Choroid plexus epithelial cell (primary cell): ENCODE results near the gene GHRH.

ENCODE experiments used
- DNase-seq: peaks from one replicate; pipeline ENCODE4 v3.0.0-alpha.2; 2010; ENCODE audit warnings: low read depth
- H3K4me3 ChIP-seq: 2 replicates; pipeline ENCODE4 v1.5.1; 2011; ENCODE audit warnings: low read depth, mild to moderate bottlenecking, control low read depth, low read length, moderate library complexity
- TF ChIP-seq, protein P1 (sequence below): conservative IDR thresholded peaks from 2 replicates; pipeline ENCODE4 v1.5.1; 2011; ENCODE audit warnings: low read depth, mild to moderate bottlenecking, control low read depth, inconsistent platforms, low read length, moderate library complexity

The GHRH gene

DNA sequence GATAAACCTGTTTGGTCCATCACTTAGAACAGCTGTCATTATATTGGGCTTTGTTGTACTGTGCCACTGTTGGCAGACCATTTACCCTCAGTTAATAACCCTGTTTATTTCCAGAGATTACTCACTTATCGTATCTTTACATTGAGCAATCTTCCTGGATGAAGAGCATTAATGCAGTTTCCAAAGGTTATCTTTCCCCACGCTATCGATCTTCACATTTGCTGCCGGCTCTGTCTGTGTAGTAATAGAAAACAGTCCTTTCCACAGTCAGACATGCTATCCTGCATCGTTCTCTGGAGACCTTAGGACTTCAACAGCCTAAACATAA lies 27.4 kb downstream of the GHRH start:
- H3K4me3 ChIP-seq, result no peak overlapping the region
- TF ChIP-seq, protein P1, sequence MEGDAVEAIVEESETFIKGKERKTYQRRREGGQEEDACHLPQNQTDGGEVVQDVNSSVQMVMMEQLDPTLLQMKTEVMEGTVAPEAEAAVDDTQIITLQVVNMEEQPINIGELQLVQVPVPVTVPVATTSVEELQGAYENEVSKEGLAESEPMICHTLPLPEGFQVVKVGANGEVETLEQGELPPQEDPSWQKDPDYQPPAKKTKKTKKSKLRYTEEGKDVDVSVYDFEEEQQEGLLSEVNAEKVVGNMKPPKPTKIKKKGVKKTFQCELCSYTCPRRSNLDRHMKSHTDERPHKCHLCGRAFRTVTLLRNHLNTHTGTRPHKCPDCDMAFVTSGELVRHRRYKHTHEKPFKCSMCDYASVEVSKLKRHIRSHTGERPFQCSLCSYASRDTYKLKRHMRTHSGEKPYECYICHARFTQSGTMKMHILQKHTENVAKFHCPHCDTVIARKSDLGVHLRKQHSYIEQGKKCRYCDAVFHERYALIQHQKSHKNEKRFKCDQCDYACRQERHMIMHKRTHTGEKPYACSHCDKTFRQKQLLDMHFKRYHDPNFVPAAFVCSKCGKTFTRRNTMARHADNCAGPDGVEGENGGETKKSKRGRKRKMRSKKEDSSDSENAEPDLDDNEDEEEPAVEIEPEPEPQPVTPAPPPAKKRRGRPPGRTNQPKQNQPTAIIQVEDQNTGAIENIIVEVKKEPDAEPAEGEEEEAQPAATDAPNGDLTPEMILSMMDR, result no peak
- DNase-seq, result no peak

- DNase-seq, result no peak
- TF ChIP-seq, protein P1, result no peak
- no peak overlapping the region for H3K4me3 ChIP-seq
Measured at GRCh38 chr20:37233548-37234253, 27.9 kb downstream of the GHRH start.

DNA sequence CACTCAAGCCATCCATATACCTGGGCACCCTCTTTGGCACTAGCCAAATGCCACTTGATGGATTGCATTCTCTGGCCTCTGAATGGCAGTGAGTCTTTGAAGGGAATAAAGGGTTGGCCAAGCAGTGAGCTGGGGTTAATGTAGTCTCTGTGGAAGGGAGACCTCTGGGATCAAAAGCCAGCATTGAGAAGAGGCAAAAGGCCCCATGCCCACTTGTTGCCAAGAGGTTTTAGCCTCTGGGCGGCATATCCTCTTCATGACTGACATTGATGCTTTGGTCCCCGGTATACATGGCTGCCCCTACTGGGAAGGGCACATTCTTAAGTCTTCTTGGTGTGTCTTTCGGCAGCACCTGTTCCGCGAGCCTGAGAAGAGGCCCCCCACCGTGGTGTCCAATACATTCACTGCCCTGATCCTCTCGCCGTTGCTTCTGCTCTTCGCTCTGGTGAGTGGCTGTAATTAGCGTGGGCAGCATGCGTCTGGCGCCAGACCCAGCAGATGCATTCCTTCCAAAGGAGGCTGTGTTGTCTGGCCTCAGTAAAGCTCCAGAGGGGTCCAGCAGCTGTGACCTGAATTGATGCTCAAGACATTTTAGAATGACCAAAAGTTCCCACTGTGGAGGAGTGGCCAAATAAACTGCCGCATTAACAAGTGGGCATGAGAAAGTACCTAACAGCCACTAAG lies 29.5 kb downstream of the GHRH start:
- TF ChIP-seq, protein P1, result no peak
- no peak for DNase-seq
- no peak overlapping the region for H3K4me3 ChIP-seq

GRCh38 chr20:37230200-37230599 lies 31.4 kb downstream of the GHRH start:
- TF ChIP-seq, protein P1, result no peak
- no peak for DNase-seq
- H3K4me3 ChIP-seq, result no peak overlapping the region

GRCh38 chr20:37229357-37229756 lies 32.3 kb downstream of the GHRH start:
- no peak for DNase-seq
- TF ChIP-seq, protein P1, result no peak
- no peak overlapping the region for H3K4me3 ChIP-seq

DNA sequence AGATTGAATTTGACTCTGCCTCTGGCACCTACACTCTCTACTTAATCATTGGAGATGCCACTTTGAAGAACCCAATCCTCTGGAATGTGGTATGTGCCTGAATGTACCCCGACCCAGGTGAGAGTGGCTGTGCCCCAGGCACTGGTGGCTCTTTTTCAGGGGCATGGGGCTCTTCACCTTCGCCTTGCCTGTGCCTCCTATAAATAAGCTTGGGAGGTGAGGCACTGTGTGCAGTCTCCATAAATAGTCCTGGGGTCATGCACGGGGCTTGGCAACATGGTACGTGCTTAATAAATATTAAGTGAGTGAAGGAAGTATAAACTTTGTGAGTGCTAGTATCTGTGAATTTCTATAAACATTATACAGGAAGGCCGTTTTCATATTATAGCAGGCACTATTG lies 33.0 kb downstream of the GHRH start:
- no peak for DNase-seq
- TF ChIP-seq, protein P1, result no peak

GRCh38 chr20:37228082-37228481 lies 33.5 kb downstream of the GHRH start:
- TF ChIP-seq, protein P1, result no peak
- DNase-seq, result no peak
- no peak overlapping the region for H3K4me3 ChIP-seq

More for the DNA sequence above, 33.0 kb downstream of the GHRH start:
- H3K4me3 ChIP-seq, result no peak overlapping the region
